ENCODE results near the gene LRRC8E. TPM values are rescaled to one million over a fixed set of nuclear protein-coding genes. Genes with fewer than 3 reads are reported as not detected.

LRRC8E gene
- total and polyA plus RNA-seq, 10 of the 15 experiments (the other 5 are each of a cell fraction or from before 2014, with no cell fraction given): 0.04 to 0.32 (median 0.25) TPM; not detected in 7

DNA sequence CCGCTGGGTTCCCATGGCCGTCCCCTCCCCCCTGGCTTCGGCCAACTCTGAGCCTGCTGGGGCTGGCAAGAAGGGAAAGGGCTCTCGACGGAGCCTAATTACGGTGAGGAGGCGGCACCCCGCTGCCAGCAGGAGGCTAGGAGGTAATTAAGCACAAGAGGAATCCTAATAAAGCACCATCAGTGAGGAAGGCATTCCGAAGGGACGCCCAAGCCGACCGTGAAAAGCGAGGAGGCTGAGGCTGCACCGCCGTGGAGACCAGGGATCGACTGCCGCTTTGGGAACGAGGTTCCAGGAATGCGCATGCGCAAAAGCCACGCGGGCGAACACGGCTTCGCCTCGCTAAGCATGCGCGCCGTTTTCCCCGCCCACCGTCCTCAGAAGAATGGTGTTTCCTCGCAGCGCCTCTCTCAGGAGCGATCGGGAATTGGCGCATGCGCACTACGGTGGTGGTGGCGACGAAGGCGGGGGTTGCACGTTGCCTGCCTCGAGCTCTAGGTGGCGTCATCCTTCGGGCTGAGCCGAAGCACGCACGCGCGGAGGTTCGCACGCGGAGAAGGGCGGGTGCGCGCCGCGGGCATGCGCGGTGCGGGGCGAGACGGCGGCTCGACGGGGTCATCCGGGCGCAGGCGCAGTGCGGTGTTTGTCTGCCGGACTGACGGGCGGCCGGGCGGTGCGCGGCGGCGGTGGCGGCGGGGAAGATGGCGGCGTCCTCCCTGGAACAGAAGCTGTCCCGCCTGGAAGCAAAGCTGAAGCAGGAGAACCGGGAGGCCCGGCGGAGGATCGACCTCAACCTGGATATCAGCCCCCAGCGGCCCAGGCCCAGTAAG, 15.1 kb downstream of the LRRC8E start, which contains the start of gene MAP2K7 (continued):
- TF ChIP-seq KLF5 (IDR thresholded peaks at IDR 0.05; ENCODE audit: partially characterized antibody) (no peak), ZNF384 (IDR thresholded peaks at IDR 0.05; ENCODE audit: borderline replicate concordance, low read depth, low read length) (no peak), IKZF1 (conservative IDR thresholded peaks at IDR 0.05) (peak; percentile 100), CHD1 (IDR thresholded peaks at IDR 0.05; ENCODE audit: low read depth, low read length) (0 out of 2 replicates have a peak, but pooled peaks have one; percentile 31), SUPT20H (IDR thresholded peaks at IDR 0.05; ENCODE audit: borderline replicate concordance, control insufficient read depth, low read depth, low read length) (no peak), ZBED1 (IDR thresholded peaks at IDR 0.05; ENCODE audit: borderline replicate concordance) (no peak), NFYB (IDR thresholded peaks at IDR 0.05; ENCODE audit: insufficient read depth, low read depth, low read length) (no peak), GABPA (IDR thresholded peaks at IDR 0.05; ENCODE audit: low read depth) (no peak), CBX5 (IDR thresholded peaks at IDR 0.05; ENCODE audit: low read depth) (no peak), FOXM1 (IDR thresholded peaks at IDR 0.05; ENCODE audit: low read depth, low read length) (no peak), MTA3 (IDR thresholded peaks at IDR 0.05; ENCODE audit: borderline replicate concordance, low read length) (no peak), SMAD1 (IDR thresholded peaks at IDR 0.05; ENCODE audit: low read depth, partially characterized antibody) (peak; percentile 64), HDGF (IDR thresholded peaks at IDR 0.05) (peak; percentile 89; the same call in 1 of the 2 replicates), SUZ12 (IDR thresholded peaks at IDR 0.05; ENCODE audit: unreplicated experiment) (no peak), ZZZ3 (IDR thresholded peaks at IDR 0.05; ENCODE audit: control insufficient read depth, insufficient read length, low read depth) (no peak), SMAD5 (IDR thresholded peaks at IDR 0.05; ENCODE audit: low read depth) (peak; percentile 51; the same call in 1 of the 2 replicates), SREBF2 (IDR thresholded peaks at IDR 0.05; ENCODE audit: low read length) (no peak), BMI1 (IDR thresholded peaks at IDR 0.05; ENCODE audit: borderline replicate concordance) (no peak), MXI1 (IDR thresholded peaks at IDR 0.05; ENCODE audit: low read depth, low read length) (peak; percentile 19), RCOR1 (conservative IDR thresholded peaks at IDR 0.05; ENCODE audit: low read depth, low read length) (no peak)
- TF ChIP-seq, protein P1, sequence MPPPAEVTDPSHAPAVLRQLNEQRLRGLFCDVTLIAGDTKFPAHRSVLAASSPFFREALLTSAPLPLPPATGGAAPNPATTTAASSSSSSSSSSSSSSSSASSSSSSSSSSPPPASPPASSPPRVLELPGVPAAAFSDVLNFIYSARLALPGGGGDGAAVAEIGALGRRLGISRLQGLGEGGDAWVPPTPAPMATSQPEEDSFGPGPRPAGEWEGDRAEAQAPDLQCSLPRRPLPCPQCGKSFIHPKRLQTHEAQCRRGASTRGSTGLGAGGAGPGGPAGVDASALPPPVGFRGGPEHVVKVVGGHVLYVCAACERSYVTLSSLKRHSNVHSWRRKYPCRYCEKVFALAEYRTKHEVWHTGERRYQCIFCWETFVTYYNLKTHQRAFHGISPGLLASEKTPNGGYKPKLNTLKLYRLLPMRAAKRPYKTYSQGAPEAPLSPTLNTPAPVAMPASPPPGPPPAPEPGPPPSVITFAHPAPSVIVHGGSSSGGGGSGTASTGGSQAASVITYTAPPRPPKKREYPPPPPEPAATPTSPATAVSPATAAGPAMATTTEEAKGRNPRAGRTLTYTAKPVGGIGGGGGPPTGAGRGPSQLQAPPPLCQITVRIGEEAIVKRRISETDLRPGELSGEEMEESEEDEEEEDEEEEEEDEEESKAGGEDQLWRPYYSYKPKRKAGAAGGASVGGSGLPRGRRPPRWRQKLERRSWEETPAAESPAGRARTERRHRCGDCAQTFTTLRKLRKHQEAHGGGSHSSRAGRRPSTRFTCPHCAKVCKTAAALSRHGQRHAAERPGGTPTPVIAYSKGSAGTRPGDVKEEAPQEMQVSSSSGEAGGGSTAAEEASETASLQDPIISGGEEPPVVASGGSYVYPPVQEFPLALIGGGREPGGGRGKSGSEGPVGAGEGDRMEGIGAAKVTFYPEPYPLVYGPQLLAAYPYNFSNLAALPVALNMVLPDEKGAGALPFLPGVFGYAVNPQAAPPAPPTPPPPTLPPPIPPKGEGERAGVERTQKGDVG (CRISPR knock-in tag; IDR thresholded peaks at IDR 0.05): no peak
- TF ChIP-seq, protein P2, sequence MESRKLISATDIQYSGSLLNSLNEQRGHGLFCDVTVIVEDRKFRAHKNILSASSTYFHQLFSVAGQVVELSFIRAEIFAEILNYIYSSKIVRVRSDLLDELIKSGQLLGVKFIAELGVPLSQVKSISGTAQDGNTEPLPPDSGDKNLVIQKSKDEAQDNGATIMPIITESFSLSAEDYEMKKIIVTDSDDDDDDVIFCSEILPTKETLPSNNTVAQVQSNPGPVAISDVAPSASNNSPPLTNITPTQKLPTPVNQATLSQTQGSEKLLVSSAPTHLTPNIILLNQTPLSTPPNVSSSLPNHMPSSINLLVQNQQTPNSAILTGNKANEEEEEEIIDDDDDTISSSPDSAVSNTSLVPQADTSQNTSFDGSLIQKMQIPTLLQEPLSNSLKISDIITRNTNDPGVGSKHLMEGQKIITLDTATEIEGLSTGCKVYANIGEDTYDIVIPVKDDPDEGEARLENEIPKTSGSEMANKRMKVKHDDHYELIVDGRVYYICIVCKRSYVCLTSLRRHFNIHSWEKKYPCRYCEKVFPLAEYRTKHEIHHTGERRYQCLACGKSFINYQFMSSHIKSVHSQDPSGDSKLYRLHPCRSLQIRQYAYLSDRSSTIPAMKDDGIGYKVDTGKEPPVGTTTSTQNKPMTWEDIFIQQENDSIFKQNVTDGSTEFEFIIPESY (IDR thresholded peaks at IDR 0.05): no peak
- TF ChIP-seq, protein P3, sequence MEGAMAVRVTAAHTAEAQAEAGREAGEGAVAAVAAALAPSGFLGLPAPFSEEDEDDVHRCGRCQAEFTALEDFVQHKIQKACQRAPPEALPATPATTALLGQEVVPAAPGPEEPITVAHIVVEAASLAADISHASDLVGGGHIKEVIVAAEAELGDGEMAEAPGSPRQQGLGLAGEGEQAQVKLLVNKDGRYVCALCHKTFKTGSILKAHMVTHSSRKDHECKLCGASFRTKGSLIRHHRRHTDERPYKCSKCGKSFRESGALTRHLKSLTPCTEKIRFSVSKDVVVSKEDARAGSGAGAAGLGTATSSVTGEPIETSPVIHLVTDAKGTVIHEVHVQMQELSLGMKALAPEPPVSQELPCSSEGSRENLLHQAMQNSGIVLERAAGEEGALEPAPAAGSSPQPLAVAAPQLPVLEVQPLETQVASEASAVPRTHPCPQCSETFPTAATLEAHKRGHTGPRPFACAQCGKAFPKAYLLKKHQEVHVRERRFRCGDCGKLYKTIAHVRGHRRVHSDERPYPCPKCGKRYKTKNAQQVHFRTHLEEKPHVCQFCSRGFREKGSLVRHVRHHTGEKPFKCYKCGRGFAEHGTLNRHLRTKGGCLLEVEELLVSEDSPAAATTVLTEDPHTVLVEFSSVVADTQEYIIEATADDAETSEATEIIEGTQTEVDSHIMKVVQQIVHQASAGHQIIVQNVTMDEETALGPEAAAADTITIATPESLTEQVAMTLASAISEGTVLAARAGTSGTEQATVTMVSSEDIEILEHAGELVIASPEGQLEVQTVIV (IDR thresholded peaks at IDR 0.05; ENCODE audit: borderline replicate concordance, partially characterized antibody): no peak
